Natural killer cell (primary cell): ENCODE measurements around the gene CBY2. TPM values are rescaled to one million over a fixed set of nuclear protein-coding genes. Genes with fewer than 3 reads are reported as not detected.
A peak's percentile ranks its signal among the peaks of the same experiment; 100 is the strongest.

Experiments used
- ATAC-seq, 3 donors: fragments of 150-1000 bp in 2 of 3; fragments of 200-7000 bp in 1 of 3; cut with Tn5 transposase; 1 replicate in 1 of 3; 2 replicates in 2 of 3; pipeline ENCODE4 v1.10.0; 2021; ENCODE audit warnings: mild to moderate bottlenecking in 2 of 3, moderate library complexity in 2 of 3
- DNase-seq, 2 donors: peaks; one replicate each; pipeline versions ENCODE4 v3.0.0 to v3.0.0-alpha.2; 2013 to 2021; ENCODE audit warnings: mixed read lengths in 1 of 2
- H3K27ac ChIP-seq: one replicate; pipeline ENCODE4 v1.5.1; 2013; ENCODE audit warnings: mild to moderate bottlenecking, low read length
- H3K27me3 ChIP-seq: one replicate; pipeline ENCODE4 v1.6.1; 2013; ENCODE audit warnings: low read length; ENCODE audit not compliant: control insufficient read depth, insufficient read depth
- H3K36me3 ChIP-seq: one replicate; pipeline ENCODE4 v1.6.1; 2013; ENCODE audit warnings: low read length; ENCODE audit not compliant: control insufficient read depth, insufficient read depth
- H3K4me1 ChIP-seq: one replicate; pipeline ENCODE4 v1.6.1; 2013; ENCODE audit warnings: low read length; ENCODE audit not compliant: control insufficient read depth, insufficient read depth
- H3K4me3 ChIP-seq: one replicate; pipeline ENCODE4 v1.5.1; 2013; ENCODE audit warnings: low read length
- H3K9me3 ChIP-seq: one replicate; pipeline ENCODE4 v1.6.1; 2013; ENCODE audit warnings: low read length; ENCODE audit not compliant: control insufficient read depth, insufficient read depth
- H3K27ac Mint-ChIP-seq, 2 donors: one replicate each; pipeline ENCODE4 v1.8.0; 2022; ENCODE audit warnings: mild to moderate bottlenecking in 2 of 2, mixed read lengths in 2 of 2, moderate library complexity in 1 of 2
- H3K27me3 Mint-ChIP-seq, 2 donors: one replicate each; pipeline ENCODE4 v1.8.0; 2022; ENCODE audit warnings: low read depth in 2 of 2, mixed read lengths in 2 of 2
- H3K36me3 Mint-ChIP-seq: one replicate; pipeline ENCODE4 v1.8.0; 2022; ENCODE audit warnings: mixed read lengths
- H3K4me1 Mint-ChIP-seq, 2 donors: one replicate each; pipeline ENCODE4 v1.8.0; 2022; ENCODE audit warnings: mixed read lengths in 2 of 2
- H3K4me3 Mint-ChIP-seq: one replicate; pipeline ENCODE4 v1.8.0; 2022; ENCODE audit warnings: mild to moderate bottlenecking, moderate library complexity, mixed read lengths
- H3K9me3 Mint-ChIP-seq, 2 donors: one replicate each; pipeline ENCODE4 v1.8.0; 2022; ENCODE audit warnings: mixed read lengths in 2 of 2
- WGBS: methylation state at CpG from one replicate; pipeline ENCODE4 v1.1.7; 2013; ENCODE audit warnings: missing lambda C conversion rate; ENCODE audit not compliant: insufficient coverage; 5-methylcytosine and 5-hydroxymethylcytosine counted together
- intact Hi-C: fragments of 100-400 bp; cut with micrococcal nuclease; formaldehyde crosslinking; loops from one replicate; pipeline ENCODE4 v1.14.2; 2022
- total RNA-seq, 4 donors: library from RNA; stranded (reverse); fragments of 120-200 nt in 1 of 4; gene quantifications; one replicate each; pipeline versions ENCODE4 v1.2.3 to v1.2.4, GENCODE V29; 2013 to 2022
- TF ChIP-seq, protein P1 (sequence below): fragments of 200-600 bp; IDR thresholded peaks from one replicate; pipeline ENCODE4 v1.8.0; 2022; ENCODE audit warnings: antibody characterized with exemption

Gene CBY2
- total RNA-seq, 3 donors from 2014 or later (not counting 1 experiment from before 2014, with no cell fraction given) = not detected

DNA sequence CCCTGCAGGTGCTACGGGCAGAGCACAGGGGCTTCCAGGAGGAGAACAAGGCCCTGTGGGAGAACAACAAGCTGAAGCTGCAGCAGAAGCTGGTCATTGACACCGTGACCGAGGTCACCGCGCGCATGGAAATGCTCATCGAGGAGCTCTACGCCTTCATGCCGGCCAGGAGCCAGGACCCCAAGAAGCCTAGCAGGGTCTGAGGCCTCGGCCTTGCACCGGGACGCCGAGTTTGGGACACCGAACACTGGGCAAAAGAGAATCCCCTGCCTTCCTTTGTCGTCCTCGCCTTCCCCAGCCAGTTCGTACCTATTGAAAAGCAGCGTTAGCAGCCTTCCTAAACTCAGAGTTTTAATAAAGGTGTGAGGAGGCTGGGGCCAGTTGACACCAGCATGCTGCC, 12.1 kb downstream of the CBY2 start:
- Mint-ChIP-seq H3K9me3 (no peaks in the 10 kb centered on the region), H3K27ac (no peak overlapping the region), H3K4me3 (no peak overlapping the region), H3K36me3 (no peaks in the 10 kb centered on the region), H3K4me1 (no peaks in the 10 kb centered on the region), H3K27me3 (peaks cover 2 to 5% of the 10 kb centered on the region in 2 donors)
- no peak overlapping the region for H3K27ac ChIP-seq
- ATAC-seq (no peak), DNase-seq (no peak)
- intact Hi-C loops = no loop called here
- no peaks in the 10 kb centered on the region for H3K27me3 ChIP-seq
- TF ChIP-seq, protein P1, sequence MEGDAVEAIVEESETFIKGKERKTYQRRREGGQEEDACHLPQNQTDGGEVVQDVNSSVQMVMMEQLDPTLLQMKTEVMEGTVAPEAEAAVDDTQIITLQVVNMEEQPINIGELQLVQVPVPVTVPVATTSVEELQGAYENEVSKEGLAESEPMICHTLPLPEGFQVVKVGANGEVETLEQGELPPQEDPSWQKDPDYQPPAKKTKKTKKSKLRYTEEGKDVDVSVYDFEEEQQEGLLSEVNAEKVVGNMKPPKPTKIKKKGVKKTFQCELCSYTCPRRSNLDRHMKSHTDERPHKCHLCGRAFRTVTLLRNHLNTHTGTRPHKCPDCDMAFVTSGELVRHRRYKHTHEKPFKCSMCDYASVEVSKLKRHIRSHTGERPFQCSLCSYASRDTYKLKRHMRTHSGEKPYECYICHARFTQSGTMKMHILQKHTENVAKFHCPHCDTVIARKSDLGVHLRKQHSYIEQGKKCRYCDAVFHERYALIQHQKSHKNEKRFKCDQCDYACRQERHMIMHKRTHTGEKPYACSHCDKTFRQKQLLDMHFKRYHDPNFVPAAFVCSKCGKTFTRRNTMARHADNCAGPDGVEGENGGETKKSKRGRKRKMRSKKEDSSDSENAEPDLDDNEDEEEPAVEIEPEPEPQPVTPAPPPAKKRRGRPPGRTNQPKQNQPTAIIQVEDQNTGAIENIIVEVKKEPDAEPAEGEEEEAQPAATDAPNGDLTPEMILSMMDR = no peak
- 94% methylated on average over 18 of the region's 18 CpGs for WGBS
- H3K4me3 ChIP-seq = no peak overlapping the region
- H3K9me3 ChIP-seq = no peaks in the 10 kb centered on the region
- H3K36me3 ChIP-seq = no peaks in the 10 kb centered on the region
- H3K4me1 ChIP-seq = no peaks in the 10 kb centered on the region

DNA sequence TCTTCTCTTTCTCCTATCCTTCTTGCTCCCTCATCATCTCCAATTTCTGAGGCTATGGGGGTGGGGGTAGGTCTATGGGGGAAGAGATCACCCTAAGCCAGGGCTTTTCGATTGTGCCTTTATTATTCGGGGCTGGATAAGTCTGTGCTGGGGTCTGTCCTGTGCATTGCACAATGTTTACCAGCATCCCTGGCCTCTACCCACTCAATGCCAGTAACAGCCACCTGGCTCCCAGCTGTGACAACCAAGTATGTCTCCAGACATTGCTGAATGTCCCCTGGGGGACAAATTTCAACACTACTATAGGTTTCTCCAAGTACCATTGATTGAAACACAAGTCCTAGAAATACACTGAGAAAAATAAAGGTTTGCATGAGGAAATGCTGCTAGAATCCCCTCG, 13.2 kb downstream of the CBY2 start:
- Histone ChIP-seq H3K4me3 (no peak overlapping the region), H3K36me3 (no peaks in the 10 kb centered on the region), H3K9me3 (no peaks in the 10 kb centered on the region), H3K27ac (no peak overlapping the region), H3K27me3 (no peaks in the 10 kb centered on the region), H3K4me1 (no peaks in the 10 kb centered on the region)
- WGBS = 90% methylated on average over 3 of the region's 3 CpGs
- no peak for DNase-seq
- peaks cover 10 to 17% of the 10 kb centered on the region in 2 donors for H3K27me3 Mint-ChIP-seq
- TF ChIP-seq, protein P1 = no peak
- no peaks in the 10 kb centered on the region for H3K4me1 Mint-ChIP-seq
- intact Hi-C loops = no loop called here
- no peaks in the 10 kb centered on the region for H3K36me3 Mint-ChIP-seq
- no peak overlapping the region for H3K4me3 Mint-ChIP-seq
- H3K9me3 Mint-ChIP-seq = no peaks in the 10 kb centered on the region
- ATAC-seq = no peak
- H3K27ac Mint-ChIP-seq = no peak overlapping the region

DNA sequence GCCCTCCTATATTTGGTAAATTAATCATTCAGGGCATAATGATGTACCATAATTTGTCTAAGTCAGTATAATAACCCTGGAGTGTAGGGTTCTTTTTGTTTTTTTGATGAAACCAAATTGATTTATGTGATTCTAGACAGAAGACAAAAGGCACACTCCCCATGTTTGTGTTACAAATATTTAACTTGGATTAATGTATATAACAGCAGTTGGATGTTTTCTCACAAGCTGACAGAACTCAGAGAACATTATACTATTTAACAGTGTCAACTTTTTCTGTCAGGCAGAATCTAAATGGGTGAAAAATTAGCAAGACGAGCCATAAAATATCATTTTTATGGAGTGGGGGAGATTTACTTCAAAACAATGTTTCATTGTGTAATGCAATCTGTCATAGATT, 15.2 kb downstream of the CBY2 start:
- H3K9me3 ChIP-seq = no peaks in the 10 kb centered on the region
- TF ChIP-seq, protein P1 = no peak
- H3K4me3 ChIP-seq = no peak overlapping the region
- Mint-ChIP-seq H3K4me3 (no peak overlapping the region), H3K27me3 (peaks cover 10 to 19% of the 10 kb centered on the region in 2 donors), H3K4me1 (no peaks in the 10 kb centered on the region), H3K9me3 (no peaks in the 10 kb centered on the region), H3K36me3 (no peaks in the 10 kb centered on the region), H3K27ac (no peak overlapping the region)
- no peak overlapping the region for H3K27ac ChIP-seq
- DNase-seq (no peak), ATAC-seq (no peak)
- H3K27me3 ChIP-seq = no peaks in the 10 kb centered on the region
- H3K36me3 ChIP-seq = no peaks in the 10 kb centered on the region
- H3K4me1 ChIP-seq = no peaks in the 10 kb centered on the region
- intact Hi-C loops = no loop called here
- WGBS = 91% methylated on average over 1 of the region's 1 CpG

DNA sequence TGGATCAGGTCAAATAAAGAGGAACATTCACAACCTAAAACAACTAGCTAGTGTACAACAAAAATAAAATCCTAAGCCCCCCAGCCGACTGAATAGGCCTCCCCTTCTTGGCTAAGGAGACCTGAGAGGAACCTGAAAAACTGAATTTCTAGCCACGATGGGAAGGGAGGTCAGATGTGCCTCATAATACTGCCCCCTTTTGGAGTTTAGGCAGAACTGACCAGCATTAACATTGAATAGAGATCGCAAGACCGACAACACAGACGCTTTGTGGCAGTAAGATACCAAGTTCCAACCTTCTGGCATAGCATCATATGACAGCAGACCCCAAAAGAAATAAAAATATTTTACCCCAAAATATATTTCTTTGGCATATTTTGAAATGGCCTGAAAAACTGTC, 15.9 kb downstream of the CBY2 start:
- Histone ChIP-seq H3K4me3 (no peak overlapping the region), H3K9me3 (no peaks in the 10 kb centered on the region), H3K4me1 (no peaks in the 10 kb centered on the region), H3K36me3 (no peaks in the 10 kb centered on the region), H3K27me3 (no peaks in the 10 kb centered on the region), H3K27ac (no peak overlapping the region)
- TF ChIP-seq, protein P1 = no peak
- intact Hi-C loops = no loop called here
- no peaks in the 10 kb centered on the region for H3K36me3 Mint-ChIP-seq
- no peaks in the 10 kb centered on the region for H3K4me1 Mint-ChIP-seq
- ATAC-seq (no peak), DNase-seq (peak in 1 of 2 donors; percentile 16)
- H3K4me3 Mint-ChIP-seq = no peak overlapping the region
- no peaks in the 10 kb centered on the region for H3K9me3 Mint-ChIP-seq
- 63% methylated on average over 5 of the region's 5 CpGs for WGBS
- H3K27me3 Mint-ChIP-seq = peaks cover 10 to 19% of the 10 kb centered on the region in 2 donors
- no peak overlapping the region for H3K27ac Mint-ChIP-seq
